ENCODE results near the gene RNF224.

Gene RNF224

GRCh38 chr9:137227054-137227852 lies at the start of gene RNF224:
RNF224 (plus strand) TSS chr9:137227502; CDS start chr9:137228336, 834 bp downstream.
- DNase-seq, result peak; percentile 27 to 68

- no peak for DNase-seq
Observed at GRCh38 chr9:137178201-137178938, 48.9 kb upstream of the RNF224 start.

GRCh38 chr9:137178939-137179630 lies 48.2 kb upstream of the RNF224 start:
- no peak for DNase-seq

GRCh38 chr9:137179761-137180160 lies 47.5 kb upstream of the RNF224 start:
- DNase-seq, result no peak

GRCh38 chr9:137180491-137180890 lies 46.8 kb upstream of the RNF224 start:
- no peak for DNase-seq

- no peak for DNase-seq
Observed at GRCh38 chr9:137181680-137182079, 45.6 kb upstream of the RNF224 start.

GRCh38 chr9:137182836-137183235 lies 44.5 kb upstream of the RNF224 start:
- DNase-seq, result no peak

- DNase-seq, result no peak
Observed at GRCh38 chr9:137183980-137184595, 43.2 kb upstream of the RNF224 start.

GRCh38 chr9:137184881-137185660 lies 42.2 kb upstream of the RNF224 start:
- no peak for DNase-seq

GRCh38 chr9:137185921-137186320 lies 41.4 kb upstream of the RNF224 start:
- DNase-seq, result no peak

GRCh38 chr9:137186385-137186784 lies 40.9 kb upstream of the RNF224 start:
- DNase-seq, result no peak

GRCh38 chr9:137187386-137187785 lies 39.9 kb upstream of the RNF224 start:
- DNase-seq, result no peak

GRCh38 chr9:137188086-137188489 lies 39.2 kb upstream of the RNF224 start:
- DNase-seq, result no peak

GRCh38 chr9:137188490-137189296 lies 38.6 kb upstream of the RNF224 start, which contains the start of the genes ANAPC2 and SSNA1:
ANAPC2 (minus strand) TSS chr9:137188560; CDS start chr9:137188532, 28 bp downstream.
SSNA1 (plus strand) TSS chr9:137188676; CDS start chr9:137188727, 51 bp downstream.
- DNase-seq, result peak; percentile 56 to 90

- DNase-seq, result no peak
Observed at GRCh38 chr9:137189297-137190295, 37.7 kb upstream of the RNF224 start.

GRCh38 chr9:137190315-137190856 lies 36.9 kb upstream of the RNF224 start:
- no peak for DNase-seq

- DNase-seq, result no peak
Observed at GRCh38 chr9:137191245-137191644, 36.1 kb upstream of the RNF224 start.

GRCh38 chr9:137191691-137192447 lies 35.4 kb upstream of the RNF224 start:
- DNase-seq, result no peak

- DNase-seq, result no peak
Observed at GRCh38 chr9:137192448-137192780, 34.9 kb upstream of the RNF224 start.

All from NCI-H446 (cell line).